Transverse colon (tissue), 4 donors: Measurements from ENCODE around the gene TIAL1. TPM values are rescaled to one million over a fixed set of nuclear protein-coding genes. Genes with fewer than 3 reads are reported as not detected.

Experiments
- DNase-seq: peaks from one replicate; pipeline ENCODE4 v3.0.0-alpha.2; 2019
- H3K27ac ChIP-seq, 4 donors: fragments of 200-600 bp; sonication (generic); 2 replicates each; pipeline ENCODE4 v1.5.1; 2016 to 2018; ENCODE audit warnings: inconsistent platforms in 4 of 4
- H3K27me3 ChIP-seq: fragments of 200-600 bp; sonication (generic); 2 replicates; pipeline ENCODE4 v1.5.1; 2017; ENCODE audit warnings: inconsistent platforms
- H3K36me3 ChIP-seq, 4 donors: fragments of 200-600 bp; sonication (generic); 2 replicates each; pipeline ENCODE4 v1.5.1; 2017 to 2019; ENCODE audit warnings: inconsistent platforms in 4 of 4
- H3K4me1 ChIP-seq, 4 donors: fragments of 200-600 bp; sonication (generic); 2 replicates each; pipeline ENCODE4 v1.5.1; 2017 to 2020; ENCODE audit warnings: inconsistent platforms in 4 of 4
- H3K4me3 ChIP-seq, 4 donors: fragments of 200-600 bp; sonication (generic); 1 replicate in 1 of 4; 2 replicates in 3 of 4; pipeline versions ENCODE4 v1.5.1 to v1.6.1; 2017 to 2019; ENCODE audit warnings: inconsistent platforms in 4 of 4
- H3K9me3 ChIP-seq, 2 donors: fragments of 200-600 bp; sonication (generic); 2 replicates each; pipeline ENCODE4 v1.5.1; 2017 to 2019; ENCODE audit warnings: inconsistent platforms in 2 of 2
- CTCF ChIP-seq, 5 experiments: fragments of 200-600 bp in 3 of 5; fragments of 450-650 bp in 2 of 5; sonication (generic) in 3 of 5; IDR thresholded peaks; 1 replicate in 2 of 5; 2 replicates in 3 of 5; pipeline ENCODE4 v1.5.1; 2016 to 2017; ENCODE audit warnings: antibody characterized with exemption in 5 of 5, inconsistent platforms in 3 of 5, mild to moderate bottlenecking in 2 of 5, moderate library complexity in 1 of 5
- EP300 ChIP-seq: sonication (generic); formaldehyde crosslinking; IDR thresholded peaks from one replicate; pipeline ENCODE4 v1.6.1; 2017; ENCODE audit warnings: antibody characterized with exemption, low read depth
- POLR2A ChIP-seq: fragments of 450-650 bp; IDR thresholded peaks from one replicate; pipeline ENCODE4 v1.6.1; 2016; ENCODE audit warnings: antibody characterized with exemption, mild to moderate bottlenecking, moderate library complexity
- POLR2AphosphoS5 ChIP-seq, 3 donors: sonication (generic); formaldehyde crosslinking; IDR thresholded peaks; one replicate each; pipeline ENCODE4 v1.6.1; 2016; ENCODE audit warnings: antibody characterized with exemption in 3 of 3
- WGBS, 2 donors: methylation state at CpG; one replicate each; pipeline ENCODE4 v1.1.5; 2018; ENCODE audit warnings: low coverage in 1 of 2; 5-methylcytosine and 5-hydroxymethylcytosine counted together
- in situ Hi-C, 4 donors: fragments of 200-750 bp; cut with MboI; loops; one replicate each; pipeline versions ENCODE4 v1.15.0 to v1.15.1; 2017; ENCODE audit warnings: low sequenced_read_pairs in 3 of 4, low pct_ligation_motif_present in 1 of 4, low pct_unique_long_range_greater_than_20kb in 1 of 4
- intact Hi-C: fragments of 100-400 bp; cut with DNase I; formaldehyde crosslinking; loops from one replicate; pipeline ENCODE4 v1.15.1; 2023; ENCODE audit warnings: low total_unique reads
- total RNA-seq, 4 donors: library from RNA; depleted of rRNA; stranded (reverse); fragments of >200 nt; gene quantifications; one replicate each; pipeline ENCODE4 v1.1.0, GENCODE V29; 2016

TIAL1 gene
- total RNA-seq, 4 donors from 2014 or later = 35.2 to 117 (median 66.7) TPM

GRCh38 chr10:119619215-119619614 lies 22.5 kb upstream of the TIAL1 start:
- TF ChIP-seq EP300 (no peak), POLR2A (no peak)
- no peak overlapping the region for H3K4me3 ChIP-seq
- WGBS, 2 donors = 40 to 71% methylated on average over 2 of the region's 2 CpGs
- in situ Hi-C loops = no loop called here
- H3K36me3 ChIP-seq = no peaks in the 10 kb centered on the region
- H3K27ac ChIP-seq = no peak overlapping the region
- H3K9me3 ChIP-seq = no peaks in the 10 kb centered on the region
- intact Hi-C loops = no loop called here
- no peaks in the 10 kb centered on the region for H3K27me3 ChIP-seq
- no peak for DNase-seq
- H3K4me1 ChIP-seq = peaks cover 0 to 4% (median 0%) of the 10 kb centered on the region in 4 donors

- no peak for DNase-seq
- Histone ChIP-seq H3K27ac (no peak overlapping the region), H3K4me1 (peaks cover 0 to 4% (median 0%) of the 10 kb centered on the region in 4 donors), H3K4me3 (no peak overlapping the region), H3K9me3 (no peaks in the 10 kb centered on the region), H3K36me3 (no peaks in the 10 kb centered on the region), H3K27me3 (no peaks in the 10 kb centered on the region)
- TF ChIP-seq POLR2AphosphoS5 (IDR thresholded peaks at IDR 0.05) = no peak
- TF ChIP-seq CTCF (IDR thresholded peaks at IDR 0.05) = no peak
- 73 to 76% methylated on average over 8 to 13 of the region's 13 CpGs for WGBS, 2 donors
- intact Hi-C loops = no loop called here
- in situ Hi-C loops = no loop called here
Observed at GRCh38 chr10:119616882-119617570, 20.3 kb upstream of the TIAL1 start.

GRCh38 chr10:119614686-119615085 lies 17.9 kb upstream of the TIAL1 start:
- no peak for DNase-seq
- 81 to 90% methylated on average over 4 to 5 of the region's 5 CpGs for WGBS, 2 donors
- Histone ChIP-seq H3K4me3 (no peak overlapping the region), H3K9me3 (no peaks in the 10 kb centered on the region), H3K27ac (no peak overlapping the region), H3K4me1 (peaks cover 0 to 4% (median 0%) of the 10 kb centered on the region in 4 donors), H3K36me3 (no peaks in the 10 kb centered on the region), H3K27me3 (no peaks in the 10 kb centered on the region)
- TF ChIP-seq EP300 (no peak), CTCF (IDR thresholded peaks at IDR 0.05) (no peak), POLR2A (no peak), POLR2AphosphoS5 (IDR thresholded peaks at IDR 0.05) (no peak)
- in situ Hi-C loops = no loop called here
- intact Hi-C loops = no loop called here

- Histone ChIP-seq H3K9me3 (no peaks in the 10 kb centered on the region), H3K27me3 (no peaks in the 10 kb centered on the region), H3K36me3 (no peaks in the 10 kb centered on the region), H3K4me1 (no peaks in the 10 kb centered on the region), H3K4me3 (no peak overlapping the region), H3K27ac (no peak overlapping the region)
- TF ChIP-seq CTCF (IDR thresholded peaks at IDR 0.05) = no peak
- no peak for TF ChIP-seq POLR2AphosphoS5 (IDR thresholded peaks at IDR 0.05)
- TF ChIP-seq EP300 = no peak
- TF ChIP-seq POLR2A = no peak
- intact Hi-C loops (no loop called here), in situ Hi-C loops (no loop called here)
- DNase-seq = no peak
- 90 to 100% methylated on average over 2 to 6 of the region's 6 CpGs for WGBS, 2 donors
Observed at GRCh38 chr10:119613741-119614140, 17.0 kb upstream of the TIAL1 start.

GRCh38 chr10:119611433-119611832 lies 14.7 kb upstream of the TIAL1 start:
- H3K27me3 ChIP-seq = no peaks in the 10 kb centered on the region
- in situ Hi-C loops = no loop called here
- H3K36me3 ChIP-seq = no peaks in the 10 kb centered on the region
- peaks cover 0 to 3% (median 0%) of the 10 kb centered on the region in 4 donors for H3K4me1 ChIP-seq
- no peak for DNase-seq
- no peak overlapping the region for H3K4me3 ChIP-seq
- WGBS, 2 donors = 68 to 72% methylated on average over 4 of the region's 4 CpGs
- TF ChIP-seq CTCF (IDR thresholded peaks at IDR 0.05) = no peak
- TF ChIP-seq POLR2AphosphoS5 (IDR thresholded peaks at IDR 0.05) = no peak
- TF ChIP-seq EP300 = no peak
- no peak for TF ChIP-seq POLR2A
- H3K27ac ChIP-seq = no peak overlapping the region
- H3K9me3 ChIP-seq = no peaks in the 10 kb centered on the region
- intact Hi-C loops = no loop called here
